HK-2 (cell line): ENCODE measurements around the gene ARL5A.

Experiments
- DNase-seq: peaks from one replicate; pipeline ENCODE4 v3.0.0-alpha.2; 2018; ENCODE audit not compliant: unreplicated experiment

The ARL5A gene

GRCh38 chr2:151766437-151767153, 61.6 kb downstream of the ARL5A start:
- no peak for DNase-seq

- no peak for DNase-seq
These were observed 62.3 kb downstream of the ARL5A start for GRCh38 chr2:151765760-151766410.

GRCh38 chr2:151762694-151763093, 65.5 kb downstream of the ARL5A start:
- DNase-seq: no peak

GRCh38 chr2:151761687-151762086, 66.5 kb downstream of the ARL5A start:
- no peak for DNase-seq

GRCh38 chr2:151761193-151761592, 67.0 kb downstream of the ARL5A start:
- DNase-seq: no peak

GRCh38 chr2:151760139-151760650, 68.0 kb downstream of the ARL5A start:
- peak; percentile 21 for DNase-seq

- no peak for DNase-seq
These were observed 69.5 kb downstream of the ARL5A start for GRCh38 chr2:151758744-151759143.

- DNase-seq: no peak
These were observed 70.4 kb downstream of the ARL5A start for GRCh38 chr2:151757861-151758260.

- no peak for DNase-seq
These were observed 71.4 kb downstream of the ARL5A start for GRCh38 chr2:151756820-151757219.

- DNase-seq: no peak
These were observed 73.8 kb downstream of the ARL5A start for GRCh38 chr2:151754253-151754897.

- no peak for DNase-seq
These were observed 74.7 kb downstream of the ARL5A start for GRCh38 chr2:151753540-151753939.
